Measurements from ENCODE around the gene ORM2. TPM values are rescaled to one million over a fixed set of nuclear protein-coding genes. Genes with fewer than 3 reads are reported as not detected.

The ORM2 gene
- total and polyA plus RNA-seq, 8 donors: 0.46 to 29.9 (median 1.7) TPM

- Histone ChIP-seq H3K36me3 (peaks cover 0 to 100% of the 10 kb centered on the region in 2 donors), H3K4me3 (no peak overlapping the region), H3K27me3 (no peaks in the 10 kb centered on the region), H3K4me1 (peaks cover 0 to 24% of the 10 kb centered on the region in 2 donors), H3K9me3 (no peaks in the 10 kb centered on the region), H3K27ac (no peak overlapping the region)
- intact Hi-C loops (cut with DNase I): no loop called here
- TF ChIP-seq CTCF (IDR thresholded peaks at IDR 0.05): no peak
- no peak for DNase-seq
- ATAC-seq: no peak
Measured at GRCh38 chr9:114343471-114344187, 14.0 kb downstream of the ORM2 start.

- H3K27me3 ChIP-seq: no peaks in the 10 kb centered on the region
- H3K27ac ChIP-seq: no peak overlapping the region
- intact Hi-C loops (cut with DNase I): no loop called here
- H3K4me3 ChIP-seq: no peak overlapping the region
- ATAC-seq: no peak
- H3K4me1 ChIP-seq: peaks cover under 1 to 27% of the 10 kb centered on the region in 2 donors
- TF ChIP-seq CTCF (IDR thresholded peaks at IDR 0.05): no peak
- DNase-seq: no peak
- H3K36me3 ChIP-seq: peaks cover 0 to 100% of the 10 kb centered on the region in 2 donors
- no peaks in the 10 kb centered on the region for H3K9me3 ChIP-seq
Measured at GRCh38 chr9:114344188-114344566, 14.5 kb downstream of the ORM2 start.

GRCh38 chr9:114344692-114345091 is 15.0 kb downstream of the ORM2 start:
- TF ChIP-seq CTCF (IDR thresholded peaks at IDR 0.05): no peak
- no peak for ATAC-seq
- Histone ChIP-seq H3K27me3 (no peaks in the 10 kb centered on the region), H3K36me3 (peaks cover 0 to 100% of the 10 kb centered on the region in 2 donors), H3K4me3 (no peak overlapping the region), H3K4me1 (peaks cover 6 to 28% of the 10 kb centered on the region in 2 donors), H3K27ac (no peak overlapping the region), H3K9me3 (no peaks in the 10 kb centered on the region)
- DNase-seq: no peak
- intact Hi-C loops (cut with DNase I): no loop called here

GRCh38 chr9:114345493-114346065 is 15.9 kb downstream of the ORM2 start:
- intact Hi-C loops (cut with DNase I): no loop called here

More at GRCh38 chr9:114345493-114346065, 15.9 kb downstream of the ORM2 start:
- no peaks in the 10 kb centered on the region for H3K9me3 ChIP-seq
- DNase-seq: no peak
- ATAC-seq: no peak
- H3K27ac ChIP-seq: no peak overlapping the region
- peaks cover 0 to 100% of the 10 kb centered on the region in 2 donors for H3K36me3 ChIP-seq
- H3K4me1 ChIP-seq: peaks cover 10 to 24% of the 10 kb centered on the region in 2 donors
- H3K27me3 ChIP-seq: no peaks in the 10 kb centered on the region
- H3K4me3 ChIP-seq: no peak overlapping the region
- no peak for TF ChIP-seq CTCF (IDR thresholded peaks at IDR 0.05)
